ENCODE data around the gene NOP10.
A peak's percentile ranks its signal among the peaks of the same experiment; 100 is the strongest.
"Not testable (repeated sequence)": the region's sequence is repeated elsewhere in the genome, so short reads cannot be mapped to it uniquely, and the experiment has no call there.

The NOP10 gene

GRCh38 chr15:34342737-34343575 lies at the start of gene NOP10, which contains the start of gene NUTM1:
TSS of gene NOP10 (minus strand) at chr15:34343136. CDS start at chr15:34343073, 63 bp downstream.
TSS of gene NUTM1 (plus strand) at chr15:34343315. CDS start at chr15:34343697, 382 bp downstream.
- DNase-seq, result peak; percentile 96

GRCh38 chr15:34389594-34390086 lies 46.7 kb upstream of the NOP10 start:
- not testable (repeated sequence) for DNase-seq

- not testable (repeated sequence) for DNase-seq
Measured at GRCh38 chr15:34381829-34382521, 39.0 kb upstream of the NOP10 start.

GRCh38 chr15:34380491-34380890 lies 37.6 kb upstream of the NOP10 start:
- DNase-seq, result not testable (repeated sequence)

GRCh38 chr15:34376856-34377255 lies 33.9 kb upstream of the NOP10 start:
- no peak for DNase-seq

DNA sequence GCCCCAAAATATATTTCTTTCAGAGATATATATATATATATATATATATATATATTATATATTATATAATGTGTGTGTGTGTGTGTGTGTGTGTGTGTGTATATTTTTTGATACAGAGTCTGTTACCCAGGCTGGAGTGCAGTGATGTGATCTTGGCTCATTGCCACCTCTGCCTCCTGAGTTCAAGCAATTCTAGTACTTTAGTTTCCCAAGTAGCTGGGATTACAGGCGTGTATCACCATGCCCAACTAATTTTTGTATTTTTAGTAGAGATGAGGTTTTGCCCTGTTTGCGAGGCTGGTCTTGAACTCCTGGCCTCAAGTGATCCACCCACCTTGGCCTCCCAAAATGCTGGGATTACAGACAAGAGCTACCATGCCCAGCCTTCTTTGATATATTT lies 32.6 kb upstream of the NOP10 start:
- DNase-seq, result not testable (repeated sequence)

GRCh38 chr15:34374816-34375215 lies 31.9 kb upstream of the NOP10 start:
- no peak for DNase-seq

DNA sequence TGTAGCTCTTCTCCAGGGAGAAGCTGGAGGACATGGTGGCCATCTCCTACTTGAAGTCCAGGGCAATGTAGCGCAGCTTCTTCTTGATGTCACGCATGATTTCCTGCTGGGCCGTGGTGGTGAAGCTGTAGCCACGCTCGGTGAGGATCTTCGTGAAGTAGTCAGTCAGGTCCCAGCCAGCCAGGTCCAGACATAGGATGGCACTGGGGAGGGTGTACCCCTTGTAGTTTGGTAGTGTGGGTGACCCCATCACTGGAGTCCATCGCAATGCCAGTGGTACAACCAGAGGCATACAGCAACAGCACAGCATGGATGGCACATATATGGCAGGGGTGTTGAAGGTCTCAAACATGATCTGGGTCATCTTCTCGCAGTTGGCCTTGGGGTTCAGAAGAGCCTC lies 31.0 kb upstream of the NOP10 start:
- DNase-seq, result no peak

DNA sequence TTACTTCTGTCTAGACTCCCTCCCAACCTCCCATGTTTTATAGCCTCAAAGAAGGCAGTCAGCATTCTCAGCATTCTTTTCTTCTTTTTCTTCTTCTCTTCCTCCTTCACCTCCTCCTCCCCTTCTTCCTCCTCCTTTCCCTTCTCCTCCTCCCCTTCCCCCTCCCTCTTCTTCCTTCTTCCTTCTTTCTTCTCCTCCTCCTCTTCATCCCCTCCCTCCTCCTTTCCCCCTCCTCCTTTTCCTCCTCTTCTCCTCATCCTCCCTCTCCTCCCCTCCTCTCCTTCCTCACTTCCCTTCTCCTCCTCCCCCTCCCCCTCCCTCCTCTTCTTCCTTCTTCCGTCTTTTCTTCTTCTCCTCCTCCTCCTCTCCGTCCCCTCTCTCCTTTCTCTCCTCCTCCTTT lies 27.7 kb upstream of the NOP10 start:
- DNase-seq, result no peak

- DNase-seq, result no peak
Measured at GRCh38 chr15:34370129-34370528, 27.2 kb upstream of the NOP10 start.

- peak; percentile 93 for DNase-seq
Measured at GRCh38 chr15:34367101-34368081, 24.5 kb upstream of the NOP10 start, which contains the start of gene LPCAT4. TSS of gene LPCAT4 (minus strand) at chr15:34367196. CDS start at chr15:34367100, 96 bp downstream.

DNA sequence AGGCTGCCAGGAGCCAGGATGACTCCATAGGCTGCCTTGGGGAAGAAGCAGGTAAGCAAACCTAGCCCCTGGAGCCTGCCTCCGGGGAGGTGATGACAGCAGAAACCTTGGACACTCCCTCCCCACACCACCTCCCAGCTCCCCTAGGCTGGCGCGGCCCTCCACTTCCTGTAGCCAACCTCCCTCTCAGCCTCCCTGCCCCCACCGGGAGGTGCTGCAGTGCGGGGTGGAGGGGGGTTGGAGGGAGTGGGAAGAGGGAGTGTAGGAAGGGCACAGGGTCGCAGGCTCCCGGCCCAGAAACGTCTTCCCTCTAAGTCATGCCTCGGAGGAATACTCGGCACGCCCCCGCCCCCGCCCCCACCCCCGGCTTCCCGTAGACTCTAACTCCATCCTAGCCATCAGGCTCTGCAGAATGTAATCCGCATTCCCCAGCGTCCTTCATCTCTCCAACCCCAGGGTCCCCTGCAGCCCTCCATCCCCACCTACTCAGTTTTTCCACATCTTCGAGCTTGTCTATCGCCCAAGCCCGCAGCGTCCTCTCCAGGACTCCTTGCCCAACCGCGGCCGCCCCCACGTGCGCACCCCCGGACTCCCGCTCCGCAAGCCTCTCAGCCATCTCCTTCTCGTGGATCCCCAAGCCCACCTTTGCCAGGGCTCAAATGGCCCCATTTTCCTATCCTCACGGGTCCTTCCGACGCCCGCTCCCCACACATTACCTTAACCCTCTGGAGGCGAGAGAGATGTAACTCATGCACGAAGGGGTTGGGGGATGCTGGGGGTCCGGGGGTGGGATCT lies 23.5 kb upstream of the NOP10 start:
- peak; percentile 95 for DNase-seq

GRCh38 chr15:34365836-34366235 lies 22.9 kb upstream of the NOP10 start:
- no peak for DNase-seq

DNA sequence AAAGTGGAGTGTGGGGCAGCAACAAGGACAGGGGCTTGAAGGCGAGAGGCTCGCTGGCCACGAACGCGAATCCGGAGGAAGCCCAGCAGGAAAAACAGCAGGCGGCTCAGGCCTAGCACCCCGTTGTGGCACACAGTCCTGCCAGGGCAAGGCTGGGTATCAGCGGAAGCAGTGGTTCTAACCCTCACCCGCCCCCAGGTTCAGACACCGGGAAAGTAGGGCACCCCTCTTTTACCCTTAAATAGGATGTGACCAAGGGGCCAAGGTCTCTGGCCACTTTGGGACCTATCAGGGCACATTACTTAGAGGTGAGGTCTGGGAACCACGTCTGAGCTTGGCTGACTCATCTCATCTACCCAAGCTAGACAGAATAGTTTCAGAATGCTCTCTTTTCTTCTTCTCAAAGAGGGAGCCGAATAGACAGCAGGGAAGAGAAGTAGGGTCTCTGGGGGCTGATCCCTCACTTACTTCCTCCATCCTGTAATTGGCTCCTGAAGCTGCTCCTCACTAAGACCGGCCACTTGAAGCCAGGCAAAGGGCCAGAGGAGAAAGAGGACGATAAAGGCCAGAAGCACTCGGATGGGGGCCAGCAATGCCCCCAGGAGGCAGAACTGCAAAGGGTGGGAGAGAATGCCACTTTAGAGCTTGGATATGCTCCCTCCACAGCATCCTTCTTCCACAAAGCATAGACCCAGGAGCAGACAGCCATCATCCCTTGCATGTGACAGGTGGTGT lies 22.3 kb upstream of the NOP10 start:
- no peak for DNase-seq

- DNase-seq, result no peak
Measured at GRCh38 chr15:34364041-34364440, 21.1 kb upstream of the NOP10 start.

GRCh38 chr15:34362047-34362773 lies 19.3 kb upstream of the NOP10 start:
- no peak for DNase-seq

- DNase-seq, result no peak
Measured at GRCh38 chr15:34361278-34361677, 18.3 kb upstream of the NOP10 start.

DNA sequence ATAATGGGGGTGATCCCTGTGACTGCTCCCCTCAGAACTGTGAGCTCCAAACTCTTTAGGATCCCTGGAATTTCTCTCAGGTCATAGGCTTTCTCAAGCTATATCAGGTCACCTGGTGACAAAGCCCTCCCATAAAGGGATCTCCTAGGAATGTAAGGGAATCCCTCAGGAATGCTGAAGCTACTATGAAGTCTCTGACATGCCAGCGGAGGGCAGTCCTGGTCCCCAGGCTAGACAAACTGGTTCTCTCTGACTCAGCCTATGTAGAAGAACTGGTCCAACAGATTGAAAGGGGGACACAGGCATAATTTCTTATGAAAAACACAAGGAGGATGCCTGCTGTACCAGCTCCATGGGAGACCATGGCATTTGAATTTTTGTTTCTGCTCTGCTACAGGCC lies 17.4 kb upstream of the NOP10 start:
- DNase-seq, result peak; percentile 95

DNA sequence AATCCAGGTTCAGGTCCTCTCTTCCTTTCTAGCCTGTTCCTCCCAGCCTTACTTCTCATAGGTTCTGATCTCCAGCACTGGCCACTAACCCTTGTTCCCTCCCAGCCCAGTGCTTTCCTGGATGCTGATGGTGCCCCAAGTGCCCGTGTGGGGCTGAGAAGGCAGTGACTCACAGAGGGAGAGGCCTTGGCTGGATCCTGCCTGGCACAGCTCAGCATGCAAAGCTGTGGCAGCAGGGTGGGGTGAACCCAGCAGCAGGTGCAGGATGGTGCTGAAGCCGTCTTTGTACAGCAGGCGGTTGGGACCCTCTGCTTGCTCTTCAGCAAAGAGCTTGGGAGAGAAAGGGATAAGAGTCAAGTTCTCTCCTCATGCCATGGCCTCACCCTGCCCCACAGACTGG lies 16.5 kb upstream of the NOP10 start:
- no peak for DNase-seq

DNA sequence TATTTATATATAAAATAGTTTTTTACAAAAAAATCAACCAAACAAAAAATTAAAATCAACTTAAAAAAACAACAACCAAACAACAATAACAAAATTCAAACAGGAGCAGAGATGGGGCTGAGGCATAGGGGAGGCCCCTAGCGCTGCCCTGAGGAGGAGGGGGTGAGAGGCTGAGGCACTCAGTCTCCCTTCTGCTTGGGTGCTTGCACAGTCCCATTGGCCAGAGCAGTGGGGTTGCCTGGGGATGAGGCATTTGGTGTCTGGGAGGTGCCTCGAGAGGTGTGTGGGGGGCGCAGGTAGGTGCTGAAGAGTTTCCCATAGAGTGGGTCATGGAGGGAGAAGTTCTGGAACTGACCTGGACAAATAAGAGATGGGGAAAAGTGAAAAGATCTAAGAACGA lies 16.0 kb upstream of the NOP10 start:
- no peak for DNase-seq
